ENCODE results near the gene SPSB4. TPM values are rescaled to one million over a fixed set of nuclear protein-coding genes. Genes with fewer than 3 reads are reported as not detected.

Gene SPSB4
- total and polyA plus RNA-seq, 2 of the 8 experiments (the other 6 are each of a cell fraction or from before 2014, with no cell fraction given), result 15.1 to 17.2 TPM

GRCh38 chr3:141112686-141113297 is 61.6 kb downstream of the SPSB4 start:
- ChIA-PET POLR2A (ENCODE audit: partially characterized antibody) (interaction anchor here (1.2 kb wide), 1 partner anchor 63 kb away, joined by 4 read pairs; no protein-coding TSS in a partner anchor), CTCF (ENCODE audit: partially characterized antibody) (interaction anchor here (0.6 to 9.1 kb wide), 6 partner anchors 10 to 189 kb away, joined by 3 to 119 read pairs (median 3); partner anchors contain the start of gene SPSB4)
- no peaks in the 10 kb centered on the region for H3K4me1 ChIP-seq (replicated peaks in 1 of 4; ENCODE audit: control insufficient read depth in 3 of 4, insufficient read depth in 4 of 4, low read length in 3 of 4)
- TF ChIP-seq RAD21 (IDR thresholded peaks at IDR 0.05 in 1 of 2, conservative IDR thresholded peaks at IDR 0.05 in 1 of 2; ENCODE audit: low read depth in 2 of 2, low read length in 2 of 2) (no peak), NANOG (IDR thresholded peaks at IDR 0.05; ENCODE audit: insufficient read depth, low read depth, low read length, poor library complexity, severe bottlenecking) (no peak), SUZ12 (IDR thresholded peaks at IDR 0.05; ENCODE audit: low read length) (no peak), RXRA (IDR thresholded peaks at IDR 0.05; ENCODE audit: insufficient read depth, low read depth, low read length) (no peak), TBP (IDR thresholded peaks at IDR 0.05; ENCODE audit: low read depth, low read length) (no peak), JUN (IDR thresholded peaks at IDR 0.05; ENCODE audit: low read depth, low read length) (no peak), KDM1A (IDR thresholded peaks at IDR 0.05; ENCODE audit: borderline replicate concordance, low read length) (no peak), MAFK (IDR thresholded peaks at IDR 0.05; ENCODE audit: low read depth, low read length) (no peak), TAF1 (IDR thresholded peaks at IDR 0.05; ENCODE audit: low read depth, low read length) (no peak)

More at GRCh38 chr3:141112686-141113297, 61.6 kb downstream of the SPSB4 start:
- Histone ChIP-seq H3K14ac (ENCODE audit: insufficient read length) (no peak overlapping the region), H2BK5ac (ENCODE audit: low read depth, low read length) (no peak overlapping the region), H3K23me2 (ENCODE audit: low read depth, low read length) (no peaks in the 10 kb centered on the region), H3K4me2 (ENCODE audit: insufficient read depth in 1 of 2, low read depth in 2 of 2, low read length in 2 of 2) (no peak overlapping the region), H3K36me3 (ENCODE audit: control insufficient read depth in 2 of 4, insufficient read depth in 4 of 4, low read length in 3 of 4) (no peaks in the 10 kb centered on the region), H3K27me3 (replicated peaks in 1 of 4; ENCODE audit: control insufficient read depth in 3 of 4, extremely low read depth in 1 of 4, insufficient read depth in 3 of 4, low read length in 3 of 4) (no peaks in the 10 kb centered on the region), H3K18ac (ENCODE audit: extremely low read depth, low read length) (no peak overlapping the region), H3K4ac (replicated peaks; ENCODE audit: insufficient read length, low read depth, low read length) (no peak overlapping the region), H2AFZ (ENCODE audit: low read length) (no peak overlapping the region), H4K5ac (ENCODE audit: insufficient read length, low read depth, low read length) (no peak overlapping the region), H3K56ac (replicated peaks; ENCODE audit: insufficient read length, low read depth, low read length) (no peak overlapping the region), H2AK5ac (ENCODE audit: low read depth, low read length) (no peak overlapping the region), H4K91ac (replicated peaks; ENCODE audit: insufficient read length, low read length) (no peak overlapping the region), H4K8ac (ENCODE audit: extremely low read depth, insufficient read depth, low read length) (no peak overlapping the region), H3K9me3 (ENCODE audit: insufficient read depth in 2 of 2, low read depth in 1 of 2, low read length in 1 of 2) (no peaks in the 10 kb centered on the region), H3K4me3 (ENCODE audit: extremely low read depth in 1 of 4, insufficient read depth in 2 of 4, low read depth in 3 of 4, low read length in 4 of 4) (no peak overlapping the region), H3K79me1 (ENCODE audit: low read depth, low read length) (no peaks in the 10 kb centered on the region), H2BK12ac (ENCODE audit: low read depth, low read length) (no peak overlapping the region), H4K20me1 (replicated peaks in 1 of 2; ENCODE audit: control insufficient read depth in 1 of 2, insufficient read depth in 2 of 2, low read length in 2 of 2) (peaks cover 0 to 1% of the 10 kb centered on the region in 2 experiments), H2BK15ac (ENCODE audit: low read length) (no peak overlapping the region), H2BK20ac (ENCODE audit: low read length) (no peak overlapping the region), H3K27ac (ENCODE audit: low read depth, low read length) (no peak overlapping the region), H3K23ac (ENCODE audit: insufficient read length) (no peak overlapping the region), H2BK120ac (replicated peaks; ENCODE audit: low read depth, low read length) (no peak overlapping the region), H3K79me2 (ENCODE audit: control insufficient read depth in 1 of 2, insufficient read depth in 2 of 2, low read length in 2 of 2) (no peaks in the 10 kb centered on the region), H3K9ac (replicated peaks in 1 of 4; ENCODE audit: extremely low read depth in 1 of 4, low read depth in 3 of 4, low read length in 3 of 4) (no peak overlapping the region)
- 92% methylated on average over 3 of the region's 3 CpGs; no CpG with 5 or more reads in 1 of the 2 experiments for WGBS, 2 experiments (ENCODE audit: extremely low coverage in 1 of 2, insufficient coverage in 1 of 2, insufficient read length in 1 of 2, insufficient replicate concordance in 2 of 2, low coverage in 1 of 2, low lambda C conversion rate in 2 of 2, missing lambda C conversion rate in 1 of 2)
- FAIRE-seq (no peak), DNase-seq (ENCODE audit: low read depth in 1 of 2, low spot score in 2 of 2) (no peak)

Data from H1 (cell line).